PC-9 (cell line): ENCODE measurements around the gene TIGD2.
"Not testable (repeated sequence)": the region's sequence is repeated elsewhere in the genome, so short reads cannot be mapped to it uniquely, and the experiment has no call there.

ENCODE experiments used
- CTCF ChIP-seq: fragments of 200-600 bp; sonication (generic); conservative IDR thresholded peaks from 2 replicates; pipeline ENCODE4 v1.6.1; 2017; ENCODE audit warnings: mixed run types, antibody characterized with exemption, mild to moderate bottlenecking, moderate library complexity
- EZH2 ChIP-seq: fragments of 200-600 bp; sonication (generic); IDR thresholded peaks from 2 replicates; pipeline ENCODE4 v1.8.0; 2017; ENCODE audit warnings: antibody characterized with exemption, low read depth

DNA sequence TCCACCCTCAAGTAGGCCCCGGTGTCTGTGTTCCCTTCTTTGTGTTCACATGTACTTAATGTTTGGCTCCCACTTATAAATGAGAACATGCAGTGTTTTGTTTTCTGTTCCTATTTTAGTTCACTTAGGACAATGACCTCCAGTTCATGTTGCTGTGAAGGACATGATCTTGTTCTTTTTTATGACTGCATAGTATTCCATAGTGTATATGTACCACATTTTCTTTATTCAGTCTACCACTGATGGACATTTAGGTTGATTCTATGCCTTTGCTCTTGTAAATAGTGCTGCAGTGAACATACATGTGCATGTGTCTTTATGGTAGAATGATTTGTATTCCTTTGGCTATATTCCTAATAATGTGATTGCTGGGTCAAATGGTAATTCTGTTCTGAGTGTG, 33.3 kb downstream of the TIGD2 start:
- TF ChIP-seq EZH2, CTCF: not testable (repeated sequence)
